HEK293 (cell line): ENCODE measurements around the gene ASTN2.

ENCODE experiments used
- CTCF ChIA-PET: fragments of 350-600 bp; formaldehyde crosslinking; extraction: SDS; loops from one replicate; lab custom pipeline; 2021; ENCODE audit warnings: antibody characterized with exemption; lab: Yijun Ruan, JAX
- POLR2A ChIA-PET: fragments of 300-600 bp; formaldehyde crosslinking; extraction: SDS; loops from one replicate; lab custom pipeline; 2020; ENCODE audit warnings: antibody characterized with exemption, inconsistent platforms; lab: Yijun Ruan, JAX
- H3K27ac ChIP-seq: fragments of 200-500 bp; sonication (Bioruptor generic); 2 replicates; pipeline ENCODE4 v1.5.1; 2014; ENCODE audit warnings: low read depth, low read length, control low read depth, inconsistent platforms; ENCODE audit errors: extremely low read depth
- H3K36me3 ChIP-seq, 2 experiments: fragments of 200-500 bp in 1 of 2; sonication (Bioruptor generic) in 1 of 2; 1 replicate in 1 of 2; 2 replicates in 1 of 2; pipeline ENCODE4 v1.5.1; 2014 to 2017; ENCODE audit warnings: inconsistent platforms in 2 of 2, low read length in 2 of 2; ENCODE audit not compliant: control insufficient read depth in 2 of 2, insufficient read depth in 1 of 2
- H3K4me1 ChIP-seq: fragments of 200-500 bp; sonication (Bioruptor generic); 2 replicates; pipeline ENCODE4 v1.5.1; 2014; ENCODE audit warnings: mild to moderate bottlenecking, low read length, inconsistent platforms; ENCODE audit not compliant: control insufficient read depth, insufficient read depth
- H3K4me3 ChIP-seq: 2 replicates; pipeline ENCODE4 v1.5.1; 2011; ENCODE audit warnings: low read depth, mild to moderate bottlenecking, control low read depth, low read length, moderate library complexity
- H3K9me3 ChIP-seq: fragments of 200-500 bp; sonication (Bioruptor generic); 2 replicates; pipeline ENCODE4 v1.5.1; 2014; ENCODE audit warnings: low read depth, low read length, inconsistent platforms; ENCODE audit not compliant: control insufficient read depth, insufficient read depth
- BCL6B ChIP-seq: fragments of 450-650 bp; formaldehyde crosslinking; IDR thresholded peaks from 2 replicates; pipeline ENCODE4 v1.5.1; 2017; ENCODE audit warnings: missing biosample characterization, missing genetic modification characterization
- GLIS1 ChIP-seq: fragments of 450-650 bp; formaldehyde crosslinking; IDR thresholded peaks from 2 replicates; pipeline ENCODE4 v1.5.1; 2016; ENCODE audit warnings: missing biosample characterization, missing genetic modification characterization
- OSR2 ChIP-seq: fragments of 450-650 bp; formaldehyde crosslinking; IDR thresholded peaks from 2 replicates; pipeline ENCODE4 v1.5.1; 2016; ENCODE audit warnings: missing biosample characterization, missing genetic modification characterization
- ZBTB20 ChIP-seq: fragments of 450-650 bp; formaldehyde crosslinking; IDR thresholded peaks from 2 replicates; pipeline ENCODE4 v1.5.1; 2016; ENCODE audit warnings: missing biosample characterization, missing genetic modification characterization
- ZBTB26 ChIP-seq: fragments of 450-650 bp; formaldehyde crosslinking; optimal IDR thresholded peaks from 2 replicates; pipeline ENCODE3; 2016; ENCODE audit warnings: missing biosample characterization, mild to moderate bottlenecking, missing genetic modification characterization
- ZFP3 ChIP-seq: fragments of 450-650 bp; formaldehyde crosslinking; IDR thresholded peaks from 2 replicates; pipeline ENCODE4 v1.5.1; 2016; ENCODE audit warnings: low read depth, missing biosample characterization, missing genetic modification characterization
- ZFP37 ChIP-seq: fragments of 450-650 bp; formaldehyde crosslinking; IDR thresholded peaks from 2 replicates; pipeline ENCODE4 v1.5.1; 2016; ENCODE audit warnings: missing biosample characterization, missing genetic modification characterization
- ZNF112 ChIP-seq: fragments of 450-650 bp; formaldehyde crosslinking; IDR thresholded peaks from 2 replicates; pipeline ENCODE4 v1.5.0; 2017; ENCODE audit warnings: missing biosample characterization, missing genetic modification characterization
- ZNF121 ChIP-seq: fragments of 450-650 bp; formaldehyde crosslinking; IDR thresholded peaks from 2 replicates; pipeline ENCODE4 v1.5.1; 2016; ENCODE audit warnings: missing biosample characterization, missing genetic modification characterization
- ZNF133 ChIP-seq: fragments of 450-650 bp; formaldehyde crosslinking; IDR thresholded peaks from 2 replicates; pipeline ENCODE4 v1.5.1; 2016; ENCODE audit warnings: missing biosample characterization, missing genetic modification characterization
- ZNF140 ChIP-seq: fragments of 450-650 bp; formaldehyde crosslinking; IDR thresholded peaks from 2 replicates; pipeline ENCODE4 v1.5.1; 2016; ENCODE audit warnings: missing biosample characterization, missing genetic modification characterization
- ZNF23 ChIP-seq: fragments of 450-650 bp; formaldehyde crosslinking; IDR thresholded peaks from 2 replicates; pipeline ENCODE4 v1.5.1; 2016; ENCODE audit warnings: missing biosample characterization, missing genetic modification characterization, borderline replicate concordance
- ZNF24 ChIP-seq: fragments of 450-650 bp; formaldehyde crosslinking; IDR thresholded peaks from 2 replicates; pipeline ENCODE4 v1.5.1; 2016; ENCODE audit warnings: missing biosample characterization, missing genetic modification characterization
- ZNF394 ChIP-seq: fragments of 450-650 bp; formaldehyde crosslinking; IDR thresholded peaks from 2 replicates; pipeline ENCODE4 v1.5.1; 2016; ENCODE audit warnings: missing biosample characterization, missing genetic modification characterization, mild to moderate bottlenecking, moderate library complexity, borderline replicate concordance
- ZNF404 ChIP-seq: fragments of 450-650 bp; formaldehyde crosslinking; IDR thresholded peaks from 2 replicates; pipeline ENCODE4 v1.5.1; 2017; ENCODE audit warnings: missing biosample characterization, missing genetic modification characterization
- ZNF514 ChIP-seq: fragments of 450-650 bp; formaldehyde crosslinking; IDR thresholded peaks from 2 replicates; pipeline ENCODE4 v1.5.1; 2016; ENCODE audit warnings: missing biosample characterization, missing genetic modification characterization
- ZNF600 ChIP-seq: fragments of 450-650 bp; formaldehyde crosslinking; IDR thresholded peaks from 2 replicates; pipeline ENCODE4 v1.5.1; 2016; ENCODE audit warnings: missing biosample characterization, missing genetic modification characterization
- ZNF704 ChIP-seq: fragments of 450-650 bp; formaldehyde crosslinking; IDR thresholded peaks from 2 replicates; pipeline ENCODE4 v1.5.1; 2016; ENCODE audit warnings: missing biosample characterization, missing genetic modification characterization
- ZNF776 ChIP-seq: fragments of 450-650 bp; formaldehyde crosslinking; IDR thresholded peaks from 2 replicates; pipeline ENCODE4 v1.5.0; 2017; ENCODE audit warnings: missing biosample characterization, missing genetic modification characterization, borderline replicate concordance
- ZSCAN16 ChIP-seq: fragments of 450-650 bp; formaldehyde crosslinking; IDR thresholded peaks from 2 replicates; pipeline ENCODE4 v1.5.1; 2016; ENCODE audit warnings: missing biosample characterization, missing genetic modification characterization
- ZSCAN4 ChIP-seq: fragments of 450-650 bp; formaldehyde crosslinking; IDR thresholded peaks from 2 replicates; pipeline ENCODE4 v1.5.1; 2017; ENCODE audit warnings: missing biosample characterization, missing genetic modification characterization
- TF ChIP-seq, protein P1 (sequence below): fragments of 450-650 bp; formaldehyde crosslinking; IDR thresholded peaks from 2 replicates; pipeline ENCODE4 v1.5.1; 2017; ENCODE audit warnings: missing biosample characterization, missing genetic modification characterization
- TF ChIP-seq, protein P2 (sequence below): fragments of 450-650 bp; formaldehyde crosslinking; IDR thresholded peaks from 2 replicates; pipeline ENCODE4 v1.5.1; 2016; ENCODE audit warnings: missing biosample characterization, missing genetic modification characterization
- TF ChIP-seq, protein P3 (sequence below): fragments of 450-650 bp; formaldehyde crosslinking; IDR thresholded peaks from 2 replicates; pipeline ENCODE4 v1.5.1; 2016; ENCODE audit warnings: missing biosample characterization, missing genetic modification characterization

ASTN2 gene

GRCh38 chr9:116697362-116697761 lies 717.5 kb downstream of the ASTN2 start (continued):
- TF ChIP-seq, protein P1, sequence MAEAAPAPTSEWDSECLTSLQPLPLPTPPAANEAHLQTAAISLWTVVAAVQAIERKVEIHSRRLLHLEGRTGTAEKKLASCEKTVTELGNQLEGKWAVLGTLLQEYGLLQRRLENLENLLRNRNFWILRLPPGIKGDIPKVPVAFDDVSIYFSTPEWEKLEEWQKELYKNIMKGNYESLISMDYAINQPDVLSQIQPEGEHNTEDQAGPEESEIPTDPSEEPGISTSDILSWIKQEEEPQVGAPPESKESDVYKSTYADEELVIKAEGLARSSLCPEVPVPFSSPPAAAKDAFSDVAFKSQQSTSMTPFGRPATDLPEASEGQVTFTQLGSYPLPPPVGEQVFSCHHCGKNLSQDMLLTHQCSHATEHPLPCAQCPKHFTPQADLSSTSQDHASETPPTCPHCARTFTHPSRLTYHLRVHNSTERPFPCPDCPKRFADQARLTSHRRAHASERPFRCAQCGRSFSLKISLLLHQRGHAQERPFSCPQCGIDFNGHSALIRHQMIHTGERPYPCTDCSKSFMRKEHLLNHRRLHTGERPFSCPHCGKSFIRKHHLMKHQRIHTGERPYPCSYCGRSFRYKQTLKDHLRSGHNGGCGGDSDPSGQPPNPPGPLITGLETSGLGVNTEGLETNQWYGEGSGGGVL (tag by site-specific recombination) = no peak
- TF ChIP-seq ZFP37 (tag by site-specific recombination) = no peak
- no peak for TF ChIP-seq OSR2 (tag by site-specific recombination)
- no peak for TF ChIP-seq ZSCAN16 (tag by site-specific recombination)
- TF ChIP-seq ZNF140 (tag by site-specific recombination) = no peak

DNA sequence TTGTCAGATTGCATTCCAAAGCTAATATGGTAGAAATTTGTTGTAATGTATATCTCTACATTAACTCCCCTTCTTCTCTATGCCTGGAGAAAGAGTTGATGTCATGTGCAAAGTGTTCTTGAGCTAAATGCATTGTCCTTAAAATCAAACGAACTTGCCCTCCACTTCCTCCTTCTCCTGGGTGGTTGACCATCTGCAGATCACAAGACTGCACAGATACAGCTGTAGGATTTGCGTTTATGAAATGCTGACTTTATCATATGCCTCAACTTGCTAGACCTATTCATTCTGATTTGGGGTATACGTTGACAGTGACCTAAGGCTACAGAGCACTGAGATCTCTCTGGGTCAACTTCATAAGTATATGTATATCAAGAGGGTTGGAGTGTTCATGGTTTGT lies 719.4 kb downstream of the ASTN2 start:
- peaks cover 0 to 55% of the 10 kb centered on the region in 2 experiments; a peak in 1 of 3 replicates for H3K36me3 ChIP-seq
- no peak overlapping the region for H3K27ac ChIP-seq
- POLR2A ChIA-PET = interaction anchor here (0.8 kb wide), 1 partner anchor 8 kb away, joined by 4 read pairs; the partner anchor contains the start of gene TRIM32
- H3K9me3 ChIP-seq = no peaks in the 10 kb centered on the region
- CTCF ChIA-PET = no interaction called here
- H3K4me3 ChIP-seq = no peak overlapping the region
- TF ChIP-seq ZNF394 = no peak
- TF ChIP-seq ZNF600 = no peak
- no peak for TF ChIP-seq ZNF776 (tag by site-specific recombination)
- TF ChIP-seq ZNF133 (tag by site-specific recombination) = no peak
- TF ChIP-seq, protein P2, sequence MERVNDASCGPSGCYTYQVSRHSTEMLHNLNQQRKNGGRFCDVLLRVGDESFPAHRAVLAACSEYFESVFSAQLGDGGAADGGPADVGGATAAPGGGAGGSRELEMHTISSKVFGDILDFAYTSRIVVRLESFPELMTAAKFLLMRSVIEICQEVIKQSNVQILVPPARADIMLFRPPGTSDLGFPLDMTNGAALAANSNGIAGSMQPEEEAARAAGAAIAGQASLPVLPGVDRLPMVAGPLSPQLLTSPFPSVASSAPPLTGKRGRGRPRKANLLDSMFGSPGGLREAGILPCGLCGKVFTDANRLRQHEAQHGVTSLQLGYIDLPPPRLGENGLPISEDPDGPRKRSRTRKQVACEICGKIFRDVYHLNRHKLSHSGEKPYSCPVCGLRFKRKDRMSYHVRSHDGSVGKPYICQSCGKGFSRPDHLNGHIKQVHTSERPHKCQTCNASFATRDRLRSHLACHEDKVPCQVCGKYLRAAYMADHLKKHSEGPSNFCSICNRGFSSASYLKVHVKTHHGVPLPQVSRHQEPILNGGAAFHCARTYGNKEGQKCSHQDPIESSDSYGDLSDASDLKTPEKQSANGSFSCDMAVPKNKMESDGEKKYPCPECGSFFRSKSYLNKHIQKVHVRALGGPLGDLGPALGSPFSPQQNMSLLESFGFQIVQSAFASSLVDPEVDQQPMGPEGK (tag by site-specific recombination) = no peak
- no peak for TF ChIP-seq GLIS1
- no peak for TF ChIP-seq ZNF121 (tag by site-specific recombination)
- TF ChIP-seq ZNF404 (tag by site-specific recombination) = no peak
- no peak for TF ChIP-seq ZNF23
- TF ChIP-seq ZBTB20 (tag by site-specific recombination) = no peak
- no peak for TF ChIP-seq ZNF112 (tag by site-specific recombination)
- no peak for TF ChIP-seq ZSCAN4 (tag by site-specific recombination)
- TF ChIP-seq ZBTB26 = no peak
- no peak for TF ChIP-seq BCL6B (tag by site-specific recombination)
- TF ChIP-seq, protein P3, sequence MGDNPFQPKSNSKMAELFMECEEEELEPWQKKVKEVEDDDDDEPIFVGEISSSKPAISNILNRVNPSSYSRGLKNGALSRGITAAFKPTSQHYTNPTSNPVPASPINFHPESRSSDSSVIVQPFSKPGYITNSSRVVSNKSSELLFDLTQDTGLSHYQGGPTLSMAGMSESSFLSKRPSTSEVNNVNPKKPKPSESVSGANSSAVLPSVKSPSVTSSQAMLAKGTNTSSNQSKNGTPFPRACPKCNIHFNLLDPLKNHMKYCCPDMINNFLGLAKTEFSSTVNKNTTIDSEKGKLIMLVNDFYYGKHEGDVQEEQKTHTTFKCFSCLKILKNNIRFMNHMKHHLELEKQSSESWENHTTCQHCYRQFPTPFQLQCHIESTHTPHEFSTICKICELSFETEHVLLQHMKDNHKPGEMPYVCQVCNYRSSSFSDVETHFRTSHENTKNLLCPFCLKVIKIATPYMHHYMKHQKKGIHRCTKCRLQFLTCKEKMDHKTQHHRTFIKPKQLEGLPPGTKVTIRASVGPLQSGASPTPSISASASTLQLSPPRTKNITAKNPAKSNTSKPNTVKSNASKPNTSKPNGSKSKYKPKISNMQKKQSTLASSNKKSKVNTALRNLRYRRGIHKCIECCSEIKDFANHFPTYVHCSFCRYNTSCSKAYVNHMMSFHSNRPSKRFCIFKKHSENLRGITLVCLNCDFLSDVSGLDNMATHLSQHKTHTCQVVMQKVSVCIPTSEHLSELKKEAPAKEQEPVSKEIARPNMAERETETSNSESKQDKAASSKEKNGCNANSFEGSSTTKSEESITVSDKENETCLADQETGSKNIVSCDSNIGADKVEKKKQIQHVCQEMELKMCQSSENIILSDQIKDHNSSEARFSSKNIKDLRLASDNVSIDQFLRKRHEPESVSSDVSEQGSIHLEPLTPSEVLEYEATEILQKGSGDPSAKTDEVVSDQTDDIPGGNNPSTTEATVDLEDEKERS (tag by site-specific recombination) = no peak
- TF ChIP-seq ZNF24 (tag by site-specific recombination) = no peak
- TF ChIP-seq ZFP3 (tag by site-specific recombination) = no peak
- no peak for TF ChIP-seq ZNF704 (tag by site-specific recombination)
- no peak for TF ChIP-seq ZNF514 (tag by site-specific recombination)
- TF ChIP-seq, all 188 proteins: peak for 0
- 0 out of 2 replicates have a peak, but pooled peaks cover 2% of the 10 kb centered on the region for H3K4me1 ChIP-seq
